Activated effector memory CD4-positive, alpha-beta T cell treated with Interleukin-2 at 50 U/mL for 16 hours (primary cell): Measurements from ENCODE around the gene CTNNA1.
"Not testable (repeated sequence)": the region's sequence is repeated elsewhere in the genome, so short reads cannot be mapped to it uniquely, and the experiment has no call there.

Experiments
- DNase-seq: peaks from one replicate; pipeline ENCODE4 v3.0.0-alpha.2; 2020

CTNNA1 gene

GRCh38 chr5:138903130-138903775, 150.0 kb downstream of the CTNNA1 start:
- no peak for DNase-seq

- no peak for DNase-seq
Measured at GRCh38 chr5:138905541-138905940, 152.3 kb downstream of the CTNNA1 start.

GRCh38 chr5:138909734-138910133, 156.5 kb downstream of the CTNNA1 start:
- DNase-seq = no peak

- DNase-seq = no peak
Measured at GRCh38 chr5:138910546-138911185, 157.4 kb downstream of the CTNNA1 start.

GRCh38 chr5:138911441-138911840, 158.2 kb downstream of the CTNNA1 start:
- no peak for DNase-seq

GRCh38 chr5:138912093-138912492, 158.9 kb downstream of the CTNNA1 start:
- no peak for DNase-seq

GRCh38 chr5:138913773-138914172, 160.5 kb downstream of the CTNNA1 start:
- no peak for DNase-seq

- DNase-seq = no peak
Measured at GRCh38 chr5:138914338-138914737, 161.1 kb downstream of the CTNNA1 start.

- DNase-seq = no peak
Measured at GRCh38 chr5:138918686-138919085, 165.5 kb downstream of the CTNNA1 start.

GRCh38 chr5:138920181-138920580, 167.0 kb downstream of the CTNNA1 start:
- no peak for DNase-seq

- DNase-seq = not testable (repeated sequence)
Measured at GRCh38 chr5:138921362-138921761, 168.1 kb downstream of the CTNNA1 start.

- DNase-seq = no peak
Measured at GRCh38 chr5:138922494-138922893, 169.3 kb downstream of the CTNNA1 start.

- no peak for DNase-seq
Measured at GRCh38 chr5:138925090-138925635, 171.9 kb downstream of the CTNNA1 start.

GRCh38 chr5:138926257-138926656, 173.0 kb downstream of the CTNNA1 start:
- DNase-seq = no peak

GRCh38 chr5:138926688-138927448, 173.6 kb downstream of the CTNNA1 start:
- DNase-seq = no peak

- DNase-seq = no peak
Measured at GRCh38 chr5:138927544-138927943, 174.3 kb downstream of the CTNNA1 start.

GRCh38 chr5:138927979-138928378, 174.8 kb downstream of the CTNNA1 start:
- DNase-seq = no peak

GRCh38 chr5:138929571-138929955, 176.3 kb downstream of the CTNNA1 start:
- no peak for DNase-seq

GRCh38 chr5:138930371-138931097, 177.3 kb downstream of the CTNNA1 start:
- DNase-seq = no peak

- DNase-seq = no peak
Measured at GRCh38 chr5:138932171-138932810, 179.1 kb downstream of the CTNNA1 start.

- DNase-seq = no peak
Measured at GRCh38 chr5:138933522-138934290, 180.5 kb downstream of the CTNNA1 start.

GRCh38 chr5:138934971-138935370, 181.7 kb downstream of the CTNNA1 start:
- DNase-seq = no peak
